ENCODE results near the gene NLGN2. TPM values are rescaled to one million over a fixed set of nuclear protein-coding genes. Genes with fewer than 3 reads are reported as not detected.

Gene NLGN2
- total RNA-seq, result 36.2 TPM

GRCh38 chr17:7407485-7408251 lies at the start of gene NLGN2:
Gene NLGN2, plus strand, starts transcription at chr17:7407845. Its CDS starts 411 bp downstream, at chr17:7408256.

DNA sequence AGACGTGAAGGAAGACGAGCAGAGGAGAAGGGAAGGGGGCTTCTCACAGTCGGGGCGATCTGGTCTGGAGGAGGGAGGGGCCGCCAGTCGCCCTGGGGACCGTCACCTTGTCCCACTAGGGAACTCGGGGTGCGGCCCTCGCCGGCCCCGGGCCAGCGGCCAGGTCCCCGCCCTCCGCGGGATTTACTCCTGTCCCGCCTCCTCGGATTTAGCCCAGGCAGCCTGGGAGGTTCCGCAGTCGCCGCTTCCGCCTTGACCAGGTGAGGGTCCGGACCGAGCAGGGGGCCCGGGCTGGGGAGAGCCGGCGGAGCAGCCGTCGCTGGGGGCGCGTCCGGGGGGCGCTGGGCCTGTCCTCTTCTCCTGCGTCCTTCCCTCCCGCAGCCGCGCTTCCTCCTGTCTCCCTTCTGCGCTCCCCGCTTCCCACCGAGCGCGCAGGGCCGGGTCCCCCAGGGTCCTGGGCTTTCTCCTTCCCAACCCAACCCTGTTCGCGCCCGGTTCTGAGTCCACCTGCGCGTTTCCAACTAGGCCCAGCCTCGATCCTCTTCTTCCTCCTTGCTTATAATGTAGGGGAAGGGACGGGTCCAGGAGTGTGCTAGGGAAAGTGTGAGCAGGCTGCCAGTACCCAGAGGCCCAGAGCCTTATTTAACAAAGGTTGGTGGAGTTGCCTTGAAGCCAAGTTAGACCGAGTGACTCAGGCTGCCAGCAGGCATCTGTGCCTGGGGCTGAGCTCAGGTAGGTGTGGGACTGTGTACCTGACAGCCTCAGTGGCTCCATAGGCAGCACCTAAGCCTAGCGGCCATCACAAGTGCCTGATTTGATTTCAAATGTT lies 26.6 kb upstream of the NLGN2 start, which contains the start of gene TNK1:
Gene TNK1 (plus strand): TSS at position 235 of the 829 bp plus-strand sequence. CDS start 1,838 bp downstream, outside the sequence.

DNA sequence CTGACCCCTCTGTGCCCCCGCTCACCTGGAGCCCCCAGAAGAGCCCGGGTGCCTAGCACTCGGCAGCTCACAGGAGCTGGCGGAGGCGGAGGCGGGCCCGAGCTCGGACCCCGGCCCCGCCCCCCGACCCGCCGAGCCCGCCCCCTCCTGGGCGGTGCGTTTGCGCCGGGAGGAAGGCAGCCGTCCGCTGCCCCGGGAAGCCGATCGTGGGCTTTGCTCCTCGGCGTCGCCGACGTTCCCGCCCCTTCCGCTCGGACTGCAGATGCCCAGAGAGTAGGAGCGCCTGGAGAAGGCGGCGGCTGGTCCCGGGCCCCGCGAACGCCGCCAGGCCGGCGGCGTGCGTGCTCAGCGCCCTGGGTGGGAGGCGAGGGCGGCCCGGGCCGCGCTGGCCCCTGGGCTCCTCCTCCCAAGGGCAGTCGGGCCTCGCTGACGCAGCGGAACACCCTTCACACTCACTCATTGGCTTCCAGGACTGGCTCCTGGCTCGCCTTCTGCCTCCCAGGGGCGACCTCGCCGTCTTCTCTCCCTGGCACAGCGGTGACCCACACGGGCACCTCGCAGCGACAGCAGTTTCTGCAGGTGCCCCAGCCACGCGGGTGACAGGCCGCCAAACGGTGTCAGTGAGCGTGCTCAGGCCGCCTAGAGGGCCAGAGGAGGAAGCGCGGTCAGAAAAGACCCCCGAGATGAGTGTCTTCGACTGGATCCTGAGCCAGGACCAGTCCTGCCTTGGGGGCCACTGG lies 13.0 kb upstream of the NLGN2 start, which contains the start of gene PLSCR3:
Gene PLSCR3 (minus strand): TSS at position 74 of the 740 bp plus-strand sequence. CDS start 415 bp downstream, outside the sequence.

GRCh38 chr17:7403977-7404736 lies 3.5 kb upstream of the NLGN2 start, which contains the start of gene TMEM256:
Gene TMEM256, minus strand, starts transcription at chr17:7404097. Its CDS starts 13 bp downstream, at chr17:7404084.

GRCh38 chr17:7419819-7420610 lies 12.4 kb downstream of the NLGN2 start, which contains the start of gene SPEM1:
Gene SPEM1, plus strand, starts transcription at chr17:7420324. Its CDS starts 61 bp downstream, at chr17:7420385.

DNA sequence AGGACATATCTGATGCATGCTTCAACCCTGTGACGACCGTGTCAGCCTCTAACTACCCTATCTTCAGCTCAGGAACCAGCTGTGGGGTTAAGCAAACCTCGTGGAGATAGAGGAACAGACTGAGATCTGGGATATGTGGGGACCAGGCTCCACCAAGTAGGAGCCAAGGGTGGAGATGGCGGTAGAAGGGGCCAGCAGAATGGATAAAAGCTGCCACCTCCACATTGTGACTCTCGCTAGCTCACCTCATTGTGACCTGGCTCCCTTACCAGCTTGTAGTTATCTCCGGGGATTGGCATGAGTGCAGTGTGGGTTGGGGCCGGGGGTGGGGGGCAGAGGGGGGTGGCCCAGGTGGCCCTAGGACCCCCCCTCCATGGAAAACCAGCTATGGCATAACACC lies 17.7 kb downstream of the NLGN2 start, which contains the start of gene SPEM2:
Gene SPEM2 (plus strand): TSS at position 301 of the 400 bp plus-strand sequence. CDS start 73 bp downstream, at position 374.

GRCh38 chr17:7428557-7428956 lies 20.9 kb downstream of the NLGN2 start, which contains the start of gene SPEM3:
Gene SPEM3, plus strand, starts transcription at chr17:7428857. Its CDS starts 46 bp downstream, at chr17:7428903.

DNA sequence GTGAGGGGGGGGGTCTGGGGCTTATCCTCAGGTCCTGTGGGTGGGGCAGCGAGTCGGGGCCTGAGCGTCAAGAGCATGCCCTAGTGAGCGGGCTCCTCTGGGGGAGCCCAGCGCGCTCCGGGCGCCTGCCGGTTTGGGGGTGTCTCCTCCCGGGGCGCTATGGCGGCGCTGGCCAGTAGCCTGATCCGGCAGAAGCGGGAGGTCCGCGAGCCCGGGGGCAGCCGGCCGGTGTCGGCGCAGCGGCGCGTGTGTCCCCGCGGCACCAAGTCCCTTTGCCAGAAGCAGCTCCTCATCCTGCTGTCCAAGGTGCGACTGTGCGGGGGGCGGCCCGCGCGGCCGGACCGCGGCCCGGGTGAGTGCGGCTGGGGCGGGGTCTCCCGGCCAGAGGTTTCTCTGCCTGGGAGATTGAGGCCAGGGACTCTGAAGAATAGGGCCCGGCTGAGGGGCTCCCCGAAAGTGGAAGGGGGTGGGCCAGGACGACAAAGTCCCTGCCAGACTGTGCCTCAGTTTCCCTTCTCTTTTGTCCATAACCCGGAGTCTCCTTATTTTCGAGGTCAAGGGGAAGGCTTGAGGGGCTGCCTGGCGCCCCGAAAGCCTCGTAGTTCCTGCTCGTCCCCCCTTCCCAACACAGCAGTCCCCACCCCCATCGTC lies 31.9 kb downstream of the NLGN2 start, which contains the start of gene FGF11:
Gene FGF11 (plus strand): TSS at position 51 of the 651 bp plus-strand sequence. CDS start 109 bp downstream, at position 160.

GRCh38 chr17:7444682-7445618 lies 37.3 kb downstream of the NLGN2 start, which contains the start of gene CHRNB1:
Gene CHRNB1, plus strand, starts transcription at chr17:7445061. Its CDS starts 67 bp downstream, at chr17:7445128.

Other genes starting within 250 kb of the NLGN2 start
- gene ASGR1, start 228.5 kb upstream of the NLGN2 start, total RNA-seq, result 5.7 TPM
- 194 TPM for gene DLG4, start 188.0 kb upstream of the NLGN2 start, total RNA-seq
- gene ACADVL, start 187.9 kb upstream of the NLGN2 start, total RNA-seq, result 281 TPM
- 103 TPM for gene DVL2, start 173.3 kb upstream of the NLGN2 start, total RNA-seq
- 27.5 TPM for gene PHF23, start 168.4 kb upstream of the NLGN2 start, total RNA-seq
- 310 TPM for gene GABARAP, start 165.4 kb upstream of the NLGN2 start, total RNA-seq
- 74.5 TPM for gene CTDNEP1, start 156.1 kb upstream of the NLGN2 start, total RNA-seq
- 39.5 TPM for gene ELP5, start 155.6 kb upstream of the NLGN2 start, total RNA-seq
- 14.3 TPM for gene CLDN7, start 145.4 kb upstream of the NLGN2 start, total RNA-seq
- 5.4 TPM for gene SLC2A4, start 126.1 kb upstream of the NLGN2 start, total RNA-seq
- 1.3 TPM for gene YBX2, start 113.2 kb upstream of the NLGN2 start, total RNA-seq
- 138 TPM for gene EIF5A, start 100.2 kb upstream of the NLGN2 start, total RNA-seq
- 43.4 TPM for gene GPS2, start 92.5 kb upstream of the NLGN2 start, total RNA-seq
- gene NEURL4, start 78.5 kb upstream of the NLGN2 start, total RNA-seq, result 38.8 TPM
- gene ACAP1, start 71.3 kb upstream of the NLGN2 start, total RNA-seq, result 6.2 TPM
- 4.5 TPM for gene KCTD11, start 55.7 kb upstream of the NLGN2 start, total RNA-seq
- not detected for gene TMEM95, start 52.7 kb upstream of the NLGN2 start, total RNA-seq
- gene TNK1, start 26.8 kb upstream of the NLGN2 start, total RNA-seq, result 2.4 TPM
- 12.8 TPM for gene PLSCR3, start 13.3 kb upstream of the NLGN2 start, total RNA-seq
- 27.9 TPM for gene TMEM256, start 3.7 kb upstream of the NLGN2 start, total RNA-seq
- gene SPEM1, start 12.5 kb downstream of the NLGN2 start, total RNA-seq, result not detected
- not detected for gene SPEM2, start 17.8 kb downstream of the NLGN2 start, total RNA-seq
- not detected for gene SPEM3, start 21.0 kb downstream of the NLGN2 start, total RNA-seq
- gene TMEM102, start 27.6 kb downstream of the NLGN2 start, total RNA-seq, result 1.0 TPM
- gene FGF11, start 31.7 kb downstream of the NLGN2 start, total RNA-seq, result 7.1 TPM
- 17.8 TPM for gene CHRNB1, start 37.2 kb downstream of the NLGN2 start, total RNA-seq
- gene ZBTB4, start 71.8 kb downstream of the NLGN2 start, total RNA-seq, result 35.8 TPM
- not detected for gene SLC35G6, start 73.6 kb downstream of the NLGN2 start, total RNA-seq
- gene POLR2A, start 76.5 kb downstream of the NLGN2 start, total RNA-seq, result 114 TPM
- 16.2 TPM for gene TNFSF12, start 141.2 kb downstream of the NLGN2 start, total RNA-seq
- 7.6 TPM for gene TNFSF13, start 150.9 kb downstream of the NLGN2 start, total RNA-seq
- gene SENP3, start 154.1 kb downstream of the NLGN2 start, total RNA-seq, result 54.2 TPM
- 5.9 TPM for gene CD68, start 171.8 kb downstream of the NLGN2 start, total RNA-seq
- gene MPDU1, start 176.0 kb downstream of the NLGN2 start, total RNA-seq, result 68.1 TPM
- gene SOX15, start 182.2 kb downstream of the NLGN2 start, total RNA-seq, result 3.2 TPM
- 43.2 TPM for gene FXR2, start 207.1 kb downstream of the NLGN2 start, total RNA-seq
- 41.5 TPM for gene SAT2, start 220.0 kb downstream of the NLGN2 start, total RNA-seq
- gene SHBG, start 222.3 kb downstream of the NLGN2 start, total RNA-seq, result 1.3 TPM
- 62.5 TPM for gene ATP1B2, start 243.1 kb downstream of the NLGN2 start, total RNA-seq